Measurements from ENCODE around the gene CFAP410.
"Not testable (repeated sequence)": the region's sequence is repeated elsewhere in the genome, so short reads cannot be mapped to it uniquely, and the experiment has no call there.

The CFAP410 gene

DNA sequence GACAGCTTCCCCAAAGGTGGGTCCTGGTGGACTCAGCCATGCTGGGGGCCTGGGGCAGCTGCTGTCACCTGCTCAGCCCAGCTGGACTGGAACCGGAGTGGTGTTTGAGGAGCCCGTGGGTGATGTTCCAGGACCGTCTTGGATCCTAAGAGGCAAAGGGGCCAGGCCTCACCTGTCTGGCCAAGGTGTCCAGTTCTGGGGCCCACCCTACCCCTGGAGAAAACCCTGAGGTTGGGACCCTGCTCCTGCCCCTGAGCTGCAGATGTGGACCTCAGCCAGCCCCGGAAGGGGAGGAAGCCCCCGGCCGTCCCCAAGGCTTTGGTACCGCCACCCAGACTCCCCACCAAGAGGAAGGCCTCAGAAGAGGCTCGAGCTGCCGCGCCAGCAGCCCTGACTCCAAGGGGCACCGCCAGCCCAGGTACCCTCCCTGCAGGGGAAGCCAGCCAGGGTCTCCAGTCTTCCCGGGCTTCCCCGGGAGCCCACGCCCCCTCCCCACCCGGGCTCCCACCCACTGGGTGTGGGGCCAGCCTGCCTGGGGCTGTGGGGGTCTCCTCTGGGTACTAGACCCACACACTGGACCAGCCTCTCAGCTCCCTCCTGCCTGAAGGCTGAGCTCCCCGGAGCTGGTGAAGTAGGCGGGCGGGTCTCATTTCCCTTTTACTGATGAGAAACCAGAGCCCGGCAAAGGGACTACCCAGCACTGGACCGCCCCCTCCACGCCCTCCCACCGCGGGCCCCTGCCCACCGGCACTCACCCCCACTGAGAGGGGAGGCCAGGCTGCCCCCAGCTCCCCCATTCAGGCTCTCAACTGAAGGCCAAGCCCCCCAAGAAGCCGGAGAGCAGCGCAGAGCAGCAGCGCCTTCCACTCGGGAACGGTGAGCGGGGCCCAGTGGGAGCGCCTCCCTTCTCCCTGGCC lies 52.2 kb downstream of the CFAP410 start:
- Mint-ChIP-seq H3K9me3 (no peaks in the 10 kb centered on the region), H3K27me3 (peaks cover 44% of the 10 kb centered on the region), H3K36me3 (no peaks in the 10 kb centered on the region), H3K4me3 (no peak overlapping the region), H3K4me1 (peaks cover 33% of the 10 kb centered on the region), H3K27ac (no peak overlapping the region)
- peak; percentile 31 for ATAC-seq

DNA sequence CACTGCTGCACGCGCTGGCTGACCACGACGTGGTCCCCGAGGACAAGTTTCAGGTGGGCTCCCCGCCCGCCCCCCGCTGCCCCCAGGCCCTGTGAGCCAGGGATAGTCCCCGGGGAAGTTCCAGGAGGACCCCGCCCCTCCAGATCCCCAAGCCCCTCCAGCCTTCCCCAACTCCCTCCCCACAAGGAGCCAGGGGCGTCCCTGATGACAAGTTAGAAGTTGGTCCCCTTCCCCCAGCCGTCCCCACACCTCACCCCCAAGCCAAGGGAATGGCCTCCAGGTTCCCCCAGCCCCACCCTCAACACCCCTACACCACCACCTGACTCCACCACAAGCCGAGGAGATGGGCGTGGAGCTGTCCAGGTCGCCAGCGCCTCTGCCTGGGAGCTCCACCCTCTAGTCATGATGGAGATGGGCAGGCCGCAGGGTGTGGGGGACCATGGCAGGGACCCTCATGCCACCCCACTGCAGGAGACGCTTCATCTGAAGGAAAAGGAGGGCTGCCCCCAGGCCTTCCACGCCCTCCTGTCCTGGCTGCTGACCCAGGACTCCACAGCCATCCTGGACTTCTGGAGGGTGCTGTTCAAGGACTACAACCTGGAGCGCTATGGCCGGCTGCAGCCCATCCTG lies 53.0 kb downstream of the CFAP410 start:
- H3K9me3 Mint-ChIP-seq = no peaks in the 10 kb centered on the region
- H3K36me3 Mint-ChIP-seq = no peaks in the 10 kb centered on the region
- no peak for ATAC-seq
- H3K4me3 Mint-ChIP-seq = no peak overlapping the region
- H3K4me1 Mint-ChIP-seq = peaks cover 26% of the 10 kb centered on the region
- peaks cover 48% of the 10 kb centered on the region for H3K27me3 Mint-ChIP-seq
- no peak overlapping the region for H3K27ac Mint-ChIP-seq

DNA sequence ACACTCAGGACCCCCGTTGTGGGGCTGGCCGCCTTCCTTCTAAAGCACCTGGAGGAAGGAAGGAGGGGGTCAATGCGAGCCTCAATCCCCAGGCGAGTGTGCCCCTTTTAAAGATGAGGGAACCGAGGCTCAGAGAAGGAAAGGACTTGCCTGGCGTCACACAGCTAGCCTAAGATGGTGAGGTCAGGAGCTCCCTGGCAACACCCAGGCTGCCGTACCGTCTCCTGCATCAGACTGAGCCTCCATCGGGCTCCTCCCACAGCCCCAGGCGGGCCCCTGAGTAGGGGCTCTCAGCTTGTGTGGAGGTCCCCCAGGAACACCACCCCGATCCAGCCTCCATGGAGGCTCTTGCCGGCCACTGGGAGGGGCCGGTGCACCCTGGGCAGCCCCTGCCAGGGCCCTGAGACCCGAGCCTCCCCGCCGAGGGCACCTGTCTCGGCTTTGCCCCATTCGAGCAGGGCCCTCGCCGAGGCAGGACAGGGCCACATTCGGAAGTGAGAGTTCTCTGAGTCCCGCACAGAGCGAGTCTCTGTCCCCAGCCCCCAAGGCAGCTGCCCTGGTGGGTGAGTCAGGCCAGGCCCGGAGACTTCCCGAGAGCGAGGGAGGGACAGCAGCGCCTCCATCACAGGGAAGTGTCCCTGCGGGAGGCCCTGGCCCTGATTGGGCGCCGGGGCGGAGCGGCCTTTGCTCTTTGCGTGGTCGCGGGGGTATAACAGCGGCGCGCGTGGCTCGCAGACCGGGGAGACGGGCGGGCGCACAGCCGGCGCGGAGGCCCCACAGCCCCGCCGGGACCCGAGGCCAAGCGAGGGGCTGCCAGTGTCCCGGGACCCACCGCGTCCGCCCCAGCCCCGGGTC lies 53.8 kb downstream of the CFAP410 start, which contains the start of gene AIRE:
TSS of gene AIRE (plus strand) at position 739 of the 855 bp plus-strand sequence. CDS start 131 bp downstream, outside the sequence.
- peaks cover 42% of the 10 kb centered on the region for H3K27me3 Mint-ChIP-seq
- no peak for ATAC-seq
- H3K4me3 Mint-ChIP-seq = no peak within 1 kb of the TSS
- H3K27ac Mint-ChIP-seq = no peak within 1 kb of the TSS
- H3K4me1 Mint-ChIP-seq = peaks cover 20% of the 10 kb centered on the region
- no peaks in the 10 kb centered on the region for H3K9me3 Mint-ChIP-seq
- H3K36me3 Mint-ChIP-seq = no peaks in the 10 kb centered on the region

DNA sequence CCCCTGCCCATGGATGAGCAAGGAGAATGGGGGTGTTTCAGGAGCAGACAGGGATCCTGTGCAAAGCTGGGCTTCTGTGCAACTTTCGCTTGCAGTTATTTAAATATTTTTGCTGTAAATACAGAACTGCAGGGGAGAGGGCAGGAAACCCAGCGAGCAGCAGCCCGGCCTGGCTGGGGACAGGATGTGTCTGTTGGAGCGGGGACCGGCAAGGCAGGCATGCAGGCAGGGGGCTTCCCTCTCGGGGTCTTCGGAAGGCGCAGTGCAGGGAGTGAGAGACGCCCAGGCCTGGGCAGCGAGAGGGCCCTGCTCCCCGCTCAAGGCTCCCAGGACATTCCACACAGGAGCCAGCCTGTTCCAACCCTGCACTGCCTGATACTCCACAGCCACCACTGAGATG lies 55.2 kb downstream of the CFAP410 start:
- no peaks in the 10 kb centered on the region for H3K9me3 Mint-ChIP-seq
- ATAC-seq = no peak
- H3K4me1 Mint-ChIP-seq = peaks cover 20% of the 10 kb centered on the region
- no peak overlapping the region for H3K4me3 Mint-ChIP-seq
- peaks cover 33% of the 10 kb centered on the region for H3K27me3 Mint-ChIP-seq
- no peak overlapping the region for H3K27ac Mint-ChIP-seq
- no peaks in the 10 kb centered on the region for H3K36me3 Mint-ChIP-seq

DNA sequence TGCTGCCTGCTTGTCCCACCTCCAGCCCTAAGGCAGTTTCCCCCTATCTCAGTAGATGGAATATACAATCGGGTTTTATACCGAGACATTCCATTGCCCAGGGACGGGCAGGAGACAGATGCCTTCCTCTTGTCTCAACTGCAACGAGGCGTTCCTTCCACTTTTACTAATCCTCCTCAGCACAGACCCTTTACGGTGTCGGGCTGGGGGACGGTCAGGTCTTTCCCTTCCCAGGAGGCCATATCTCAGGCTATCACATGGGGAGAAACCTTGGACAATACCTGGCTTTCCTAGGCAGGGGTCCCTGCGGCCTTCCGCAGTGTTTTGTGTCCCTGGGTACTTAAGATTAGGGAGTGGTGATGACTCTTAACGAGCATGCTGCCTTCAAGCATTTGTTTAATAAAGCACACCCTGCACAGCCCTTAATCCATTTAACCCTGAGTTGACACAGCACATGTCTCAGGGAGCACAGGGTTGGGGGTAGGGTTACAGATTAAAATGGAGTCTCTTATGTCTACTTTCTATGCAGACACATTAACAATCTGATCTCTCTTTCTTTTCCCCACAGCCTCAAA lies 55.9 kb downstream of the CFAP410 start:
- ATAC-seq, H3K9me3 Mint-ChIP-seq, H3K36me3 Mint-ChIP-seq, H3K4me3 Mint-ChIP-seq, H3K27ac Mint-ChIP-seq: not testable (repeated sequence)
- H3K27me3 Mint-ChIP-seq = peaks cover 27% of the 10 kb centered on the region
- peaks cover 20% of the 10 kb centered on the region for H3K4me1 Mint-ChIP-seq

DNA sequence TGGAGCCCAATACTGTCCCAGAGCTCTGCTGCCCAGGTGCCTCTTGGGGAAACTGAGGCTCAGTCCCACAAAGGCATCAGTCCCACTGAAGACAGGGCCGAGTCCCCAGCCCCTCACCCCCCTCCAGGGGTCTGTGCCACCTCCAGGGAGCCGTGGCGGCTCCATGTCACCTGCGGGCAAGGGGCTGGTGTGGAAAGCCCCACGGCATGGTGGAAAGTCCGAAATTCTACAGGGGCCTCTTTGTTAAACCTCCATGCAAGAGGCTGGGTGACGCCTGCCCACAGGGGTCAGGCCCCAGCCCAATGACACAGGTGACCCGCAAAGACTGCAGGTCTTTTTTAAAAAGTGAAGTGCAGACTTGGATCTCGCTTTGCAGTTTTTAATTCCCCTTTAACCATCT lies 56.8 kb downstream of the CFAP410 start:
- no peak for ATAC-seq
- peaks cover 18% of the 10 kb centered on the region for H3K27me3 Mint-ChIP-seq
- peaks cover 14% of the 10 kb centered on the region for H3K4me1 Mint-ChIP-seq
- no peaks in the 10 kb centered on the region for H3K9me3 Mint-ChIP-seq
- H3K27ac Mint-ChIP-seq = peak overlapping the region; percentile 4
- no peaks in the 10 kb centered on the region for H3K36me3 Mint-ChIP-seq
- no peak overlapping the region for H3K4me3 Mint-ChIP-seq

DNA sequence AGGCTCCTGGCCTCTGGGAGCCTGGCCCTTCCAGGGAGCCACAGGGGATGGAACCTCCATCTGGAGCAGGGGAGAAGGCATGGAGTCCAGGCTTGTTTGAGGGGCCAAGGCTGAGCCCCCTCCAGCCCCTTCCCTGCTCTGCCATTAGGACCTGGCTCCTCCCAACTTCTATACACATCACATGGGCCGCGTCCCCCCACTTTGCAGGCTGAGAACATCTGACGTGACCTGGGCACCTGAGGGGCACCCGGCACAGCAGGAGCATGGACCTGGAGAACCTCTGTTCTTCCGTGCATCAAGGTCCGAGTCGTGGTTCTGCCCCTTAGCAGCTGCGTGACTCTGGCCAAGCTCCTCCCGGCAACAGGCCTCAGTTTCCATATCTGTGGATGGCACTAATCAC lies 57.4 kb downstream of the CFAP410 start:
- Mint-ChIP-seq H3K27me3 (peaks cover 17% of the 10 kb centered on the region), H3K27ac (no peak overlapping the region), H3K9me3 (no peaks in the 10 kb centered on the region), H3K4me3 (no peak overlapping the region), H3K4me1 (peaks cover 14% of the 10 kb centered on the region), H3K36me3 (no peaks in the 10 kb centered on the region)
- no peak for ATAC-seq

DNA sequence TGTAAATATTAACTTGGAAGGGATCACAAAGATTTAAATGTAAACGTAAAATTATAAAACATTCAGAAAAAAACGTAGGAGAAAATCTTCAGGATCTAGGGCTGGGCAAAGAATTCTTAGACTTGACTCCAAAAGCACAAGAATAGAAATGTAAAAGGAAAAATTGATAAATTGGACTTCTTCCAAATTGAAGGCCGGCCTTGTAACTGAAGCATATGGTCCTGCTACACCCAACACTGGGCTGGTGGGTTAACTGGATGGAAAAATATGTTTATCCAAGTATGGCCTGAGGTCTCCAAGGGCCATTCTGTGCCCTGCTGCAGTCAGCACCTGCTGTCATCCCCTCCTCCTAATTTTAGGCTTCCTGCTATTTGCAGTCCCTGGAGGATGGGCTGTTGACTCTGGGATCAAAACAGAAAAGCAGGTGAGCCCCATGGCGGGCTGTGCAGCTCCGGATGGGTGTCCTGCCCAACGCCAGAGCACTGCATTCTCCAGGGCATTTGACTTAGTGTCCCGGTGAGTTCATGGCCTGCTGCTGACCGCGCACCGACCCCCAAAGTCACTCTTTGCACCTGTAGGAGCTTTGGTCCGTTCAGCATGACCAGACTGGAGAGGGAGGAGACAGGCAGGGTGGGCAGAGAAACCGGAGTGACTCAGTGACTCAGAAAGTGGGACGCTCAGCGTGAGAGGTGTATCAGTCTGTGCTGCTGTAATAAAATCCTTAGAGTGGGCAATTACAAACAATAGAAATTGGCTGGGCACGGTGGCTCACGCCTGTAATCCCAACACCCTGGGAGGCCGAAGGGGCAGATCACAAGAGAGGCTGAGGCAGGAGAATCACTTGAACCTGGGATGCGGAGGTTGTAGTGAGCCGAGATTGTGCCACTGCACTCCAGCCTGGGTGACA lies 59.6 kb downstream of the CFAP410 start:
- ATAC-seq = no peak
- no peak overlapping the region for H3K4me3 Mint-ChIP-seq

More for the DNA sequence above, 59.6 kb downstream of the CFAP410 start:
- Mint-ChIP-seq H3K9me3 (no peaks in the 10 kb centered on the region), H3K27ac (no peak overlapping the region), H3K27me3 (peaks cover 17% of the 10 kb centered on the region), H3K4me1 (peaks cover 14% of the 10 kb centered on the region), H3K36me3 (no peaks in the 10 kb centered on the region)

All from stimulated activated memory B cell treated with anti-CD40 and anti-IgM and Interleukin-4, amounts not matched to agents 10 μg/mL and 1 μg/mL and 100 μg/mL, for 72 hours (primary cell).